ENCODE measurements around the gene MED7.
"Not testable (repeated sequence)": the region's sequence is repeated elsewhere in the genome, so short reads cannot be mapped to it uniquely, and the experiment has no call there.

MED7 gene

GRCh38 chr5:157142317-157143126 lies at the start of gene MED7:
Gene MED7 (minus strand): TSS chr5:157142865. CDS start chr5:157139431, 3,434 bp downstream.
- no peak for TF ChIP-seq CTCF (IDR thresholded peaks at IDR 0.05; ENCODE audit: control insufficient read depth, extremely low read depth, insufficient read depth)
- peak; percentile 98 for DNase-seq (ENCODE audit: low read depth)
- peak within 1 kb of the TSS; percentile 87 for H3K4me3 ChIP-seq (ENCODE audit: low read depth, low read length)

- TF ChIP-seq CTCF (IDR thresholded peaks at IDR 0.05; ENCODE audit: control insufficient read depth, extremely low read depth, insufficient read depth) = no peak
- DNase-seq (ENCODE audit: low read depth) = no peak
- H3K4me3 ChIP-seq (ENCODE audit: low read depth, low read length) = no peak overlapping the region
Observed at GRCh38 chr5:157189223-157189622, 46.6 kb upstream of the MED7 start.

- no peak for TF ChIP-seq CTCF (IDR thresholded peaks at IDR 0.05; ENCODE audit: control insufficient read depth, extremely low read depth, insufficient read depth)
- no peak overlapping the region for H3K4me3 ChIP-seq (ENCODE audit: low read depth, low read length)
Observed at GRCh38 chr5:157188270-157188669, 45.6 kb upstream of the MED7 start.

GRCh38 chr5:157187046-157187754 lies 44.5 kb upstream of the MED7 start:
- TF ChIP-seq CTCF (IDR thresholded peaks at IDR 0.05; ENCODE audit: control insufficient read depth, extremely low read depth, insufficient read depth) = no peak
- no peak overlapping the region for H3K4me3 ChIP-seq (ENCODE audit: low read depth, low read length)
- DNase-seq (ENCODE audit: low read depth) = no peak

More at GRCh38 chr5:157188270-157188669, 45.6 kb upstream of the MED7 start:
- no peak for DNase-seq (ENCODE audit: low read depth)

GRCh38 chr5:157186309-157187045 lies 43.8 kb upstream of the MED7 start:
- no peak overlapping the region for H3K4me3 ChIP-seq (ENCODE audit: low read depth, low read length)
- no peak for DNase-seq (ENCODE audit: low read depth)
- no peak for TF ChIP-seq CTCF (IDR thresholded peaks at IDR 0.05; ENCODE audit: control insufficient read depth, extremely low read depth, insufficient read depth)

GRCh38 chr5:157185122-157185521 lies 42.5 kb upstream of the MED7 start:
- H3K4me3 ChIP-seq (ENCODE audit: low read depth, low read length); DNase-seq (ENCODE audit: low read depth): not testable (repeated sequence)

- TF ChIP-seq CTCF (IDR thresholded peaks at IDR 0.05; ENCODE audit: control insufficient read depth, extremely low read depth, insufficient read depth) = no peak
- DNase-seq (ENCODE audit: low read depth) = no peak
- H3K4me3 ChIP-seq (ENCODE audit: low read depth, low read length) = no peak overlapping the region
Observed at GRCh38 chr5:157184117-157184670, 41.5 kb upstream of the MED7 start.

Measured in LNCaP clone FGC (cell line).